Measurements from ENCODE around the gene TNFAIP8L3.
A peak's percentile ranks its signal among the peaks of the same experiment; 100 is the strongest.

The TNFAIP8L3 gene

DNA sequence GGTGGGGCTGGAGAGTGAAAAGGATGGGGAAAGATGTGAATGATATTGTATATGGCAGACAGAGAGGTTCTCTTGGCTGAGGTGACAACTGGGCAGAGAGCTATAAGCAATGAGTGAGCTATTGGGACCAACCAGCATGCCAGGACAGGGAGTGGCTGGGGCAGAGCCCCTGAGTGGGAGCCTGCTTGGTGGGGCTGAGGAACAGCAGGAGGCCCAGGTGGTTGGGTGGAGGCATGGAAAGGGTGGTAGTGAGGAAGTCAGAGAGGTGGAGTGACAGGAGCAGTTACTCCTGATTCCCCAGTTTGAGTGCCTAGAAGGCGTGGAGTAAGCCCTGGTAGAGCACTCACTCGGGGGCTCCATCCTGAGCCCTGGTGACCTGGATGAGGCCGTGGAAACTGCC lies 15.5 kb upstream of the TNFAIP8L3 start:
- no peaks in the 10 kb centered on the region for H3K36me3 ChIP-seq (ENCODE audit: low read depth)
- H3K27ac ChIP-seq (ENCODE audit: poor library complexity, severe bottlenecking), result no peak overlapping the region
- TF ChIP-seq CTCF (IDR thresholded peaks at IDR 0.05; ENCODE audit: poor library complexity, severe bottlenecking), result no peak
- DNase-seq (ENCODE audit: low spot score), result no peak
- H3K9me3 ChIP-seq (ENCODE audit: severe bottlenecking), result no peaks in the 10 kb centered on the region
- H3K4me1 ChIP-seq (ENCODE audit: insufficient read depth, poor library complexity, severe bottlenecking), result no peaks in the 10 kb centered on the region
- no peak for ATAC-seq (ENCODE audit: low read depth)
- no peak overlapping the region for H3K4me3 ChIP-seq (ENCODE audit: severe bottlenecking)
- H3K27me3 ChIP-seq (ENCODE audit: insufficient read depth, poor library complexity, severe bottlenecking), result no peaks in the 10 kb centered on the region

- Histone ChIP-seq H3K4me3 (ENCODE audit: severe bottlenecking) (no peak overlapping the region), H3K9me3 (ENCODE audit: severe bottlenecking) (no peaks in the 10 kb centered on the region), H3K36me3 (ENCODE audit: low read depth) (no peaks in the 10 kb centered on the region), H3K27me3 (ENCODE audit: insufficient read depth, poor library complexity, severe bottlenecking) (no peaks in the 10 kb centered on the region), H3K27ac (ENCODE audit: poor library complexity, severe bottlenecking) (no peak overlapping the region), H3K4me1 (ENCODE audit: insufficient read depth, poor library complexity, severe bottlenecking) (no peaks in the 10 kb centered on the region)
- ATAC-seq (ENCODE audit: low read depth) (peak; percentile 22; the same call in 1 of the 3 replicates), DNase-seq (ENCODE audit: low spot score) (no peak)
- no peak for TF ChIP-seq CTCF (IDR thresholded peaks at IDR 0.05; ENCODE audit: poor library complexity, severe bottlenecking)
Observed at GRCh38 chr15:51108933-51109550, 14.3 kb upstream of the TNFAIP8L3 start.

GRCh38 chr15:51107612-51108011 lies 12.9 kb upstream of the TNFAIP8L3 start:
- Histone ChIP-seq H3K27me3 (ENCODE audit: insufficient read depth, poor library complexity, severe bottlenecking) (no peaks in the 10 kb centered on the region), H3K36me3 (ENCODE audit: low read depth) (no peaks in the 10 kb centered on the region), H3K4me3 (ENCODE audit: severe bottlenecking) (no peak overlapping the region), H3K9me3 (ENCODE audit: severe bottlenecking) (no peaks in the 10 kb centered on the region), H3K4me1 (ENCODE audit: insufficient read depth, poor library complexity, severe bottlenecking) (no peaks in the 10 kb centered on the region), H3K27ac (ENCODE audit: poor library complexity, severe bottlenecking) (no peak overlapping the region)
- DNase-seq (ENCODE audit: low spot score), result no peak
- ATAC-seq (ENCODE audit: low read depth), result no peak
- TF ChIP-seq CTCF (IDR thresholded peaks at IDR 0.05; ENCODE audit: poor library complexity, severe bottlenecking), result no peak

DNA sequence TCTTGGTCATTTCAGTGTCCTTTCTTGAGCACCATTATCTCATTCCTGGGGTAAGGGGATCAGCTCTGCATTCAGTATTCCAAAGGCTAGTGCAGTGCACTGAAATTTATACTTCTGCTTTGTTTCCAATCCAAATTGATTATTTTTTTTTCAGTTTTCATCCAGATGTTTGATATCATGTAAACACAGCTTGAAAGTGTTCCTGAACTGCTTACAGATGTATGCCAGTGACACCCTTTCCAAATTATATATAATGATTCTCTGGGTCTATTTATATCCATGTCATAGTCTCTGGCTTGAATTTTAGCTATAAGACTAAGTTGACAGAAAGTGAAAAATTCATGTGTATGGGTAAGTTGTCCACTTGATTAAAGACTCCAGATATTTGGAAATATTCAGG lies 11.8 kb upstream of the TNFAIP8L3 start:
- Histone ChIP-seq H3K4me3 (ENCODE audit: severe bottlenecking) (no peak overlapping the region), H3K27ac (ENCODE audit: poor library complexity, severe bottlenecking) (no peak overlapping the region), H3K27me3 (ENCODE audit: insufficient read depth, poor library complexity, severe bottlenecking) (no peaks in the 10 kb centered on the region), H3K36me3 (ENCODE audit: low read depth) (no peaks in the 10 kb centered on the region), H3K9me3 (ENCODE audit: severe bottlenecking) (no peaks in the 10 kb centered on the region), H3K4me1 (ENCODE audit: insufficient read depth, poor library complexity, severe bottlenecking) (no peaks in the 10 kb centered on the region)
- ATAC-seq (ENCODE audit: low read depth), result no peak
- no peak for DNase-seq (ENCODE audit: low spot score)
- no peak for TF ChIP-seq CTCF (IDR thresholded peaks at IDR 0.05; ENCODE audit: poor library complexity, severe bottlenecking)

DNA sequence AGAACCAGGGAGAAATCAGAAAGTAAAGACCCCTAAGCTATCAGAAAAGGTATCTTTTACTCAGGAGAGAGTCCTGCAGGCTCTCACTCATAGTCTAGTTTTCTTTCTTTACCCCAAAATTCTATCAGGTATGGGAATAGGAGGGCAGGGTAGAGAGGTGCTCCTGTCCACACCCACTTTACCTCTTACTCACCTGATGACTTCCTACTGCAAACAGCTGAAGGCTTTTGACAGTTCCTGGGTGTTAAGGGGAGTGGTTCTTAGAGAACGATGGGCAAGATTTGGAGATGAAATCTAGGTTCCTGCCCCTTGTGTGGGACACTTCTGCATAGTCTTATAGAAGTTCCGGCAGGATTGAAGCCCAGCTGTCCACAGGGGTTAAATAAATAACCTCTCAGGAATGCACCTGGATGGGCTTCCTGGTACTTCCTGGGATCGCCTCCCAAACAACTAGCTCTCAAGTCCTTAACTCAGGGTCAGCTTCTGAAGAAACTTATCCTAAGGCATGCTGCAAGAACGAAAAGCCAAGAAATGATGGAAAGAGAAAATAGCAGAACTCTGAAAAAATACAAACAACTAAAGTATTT lies 10.8 kb upstream of the TNFAIP8L3 start:
- Histone ChIP-seq H3K4me3 (ENCODE audit: severe bottlenecking) (no peak overlapping the region), H3K4me1 (ENCODE audit: insufficient read depth, poor library complexity, severe bottlenecking) (no peaks in the 10 kb centered on the region), H3K27me3 (ENCODE audit: insufficient read depth, poor library complexity, severe bottlenecking) (no peaks in the 10 kb centered on the region), H3K36me3 (ENCODE audit: low read depth) (no peaks in the 10 kb centered on the region), H3K27ac (ENCODE audit: poor library complexity, severe bottlenecking) (no peak overlapping the region), H3K9me3 (ENCODE audit: severe bottlenecking) (no peaks in the 10 kb centered on the region)
- ATAC-seq (ENCODE audit: low read depth) (peak; percentile 61; the same call in 2 of the 3 replicates), DNase-seq (ENCODE audit: low spot score) (no peak)
- no peak for TF ChIP-seq CTCF (IDR thresholded peaks at IDR 0.05; ENCODE audit: poor library complexity, severe bottlenecking)
